Islet of Langerhans (tissue), 1 donor: ENCODE data around the gene HOXA5.

Experiments
- FAIRE-seq: peaks from one replicate; lab custom pipeline; 2011; peaks lifted over from hg19 to GRCh38; lab: Jason Lieb, UNC

The HOXA5 gene

DNA sequence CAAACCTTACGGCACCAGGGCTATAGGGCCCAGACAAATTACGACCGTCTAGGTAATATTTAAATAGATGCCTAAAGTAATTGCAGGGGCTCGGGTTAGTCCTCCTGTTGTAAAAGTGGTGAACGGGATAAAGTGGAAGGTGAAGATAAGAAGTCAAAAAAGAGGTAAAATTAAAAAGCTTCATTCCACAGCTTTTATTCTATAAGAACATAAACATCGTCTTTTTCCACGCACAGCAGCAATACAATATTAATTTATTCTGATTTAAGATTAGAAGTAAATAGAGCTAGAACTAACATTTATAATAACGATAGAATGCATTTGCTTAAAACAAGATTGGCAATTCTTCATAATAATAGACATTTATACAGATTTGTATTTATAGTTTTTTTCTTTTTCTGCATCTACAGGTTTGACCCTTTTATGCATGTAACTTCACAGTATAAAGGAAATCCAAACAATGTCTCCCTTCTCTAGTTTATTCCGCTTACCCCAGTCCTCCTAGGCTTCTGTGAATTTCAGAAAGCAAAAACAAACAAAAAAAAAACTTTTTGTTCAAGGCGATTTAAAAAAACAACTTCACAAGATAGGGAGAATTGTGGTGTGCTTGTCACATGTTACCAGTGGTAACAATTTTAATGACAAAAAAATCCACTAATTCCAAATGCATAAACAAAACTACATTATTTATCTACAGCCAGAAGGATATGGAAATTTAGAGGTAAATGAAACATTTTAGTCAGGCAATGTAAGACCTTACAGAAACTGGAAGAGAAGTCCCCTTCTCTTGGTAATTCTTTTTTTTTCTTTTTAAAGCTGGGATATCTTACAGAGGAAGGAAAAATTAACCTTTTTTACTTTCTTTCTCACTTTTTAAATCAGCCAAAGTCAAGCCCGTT, 27.2 kb upstream of the HOXA5 start:
- no peak for FAIRE-seq

DNA sequence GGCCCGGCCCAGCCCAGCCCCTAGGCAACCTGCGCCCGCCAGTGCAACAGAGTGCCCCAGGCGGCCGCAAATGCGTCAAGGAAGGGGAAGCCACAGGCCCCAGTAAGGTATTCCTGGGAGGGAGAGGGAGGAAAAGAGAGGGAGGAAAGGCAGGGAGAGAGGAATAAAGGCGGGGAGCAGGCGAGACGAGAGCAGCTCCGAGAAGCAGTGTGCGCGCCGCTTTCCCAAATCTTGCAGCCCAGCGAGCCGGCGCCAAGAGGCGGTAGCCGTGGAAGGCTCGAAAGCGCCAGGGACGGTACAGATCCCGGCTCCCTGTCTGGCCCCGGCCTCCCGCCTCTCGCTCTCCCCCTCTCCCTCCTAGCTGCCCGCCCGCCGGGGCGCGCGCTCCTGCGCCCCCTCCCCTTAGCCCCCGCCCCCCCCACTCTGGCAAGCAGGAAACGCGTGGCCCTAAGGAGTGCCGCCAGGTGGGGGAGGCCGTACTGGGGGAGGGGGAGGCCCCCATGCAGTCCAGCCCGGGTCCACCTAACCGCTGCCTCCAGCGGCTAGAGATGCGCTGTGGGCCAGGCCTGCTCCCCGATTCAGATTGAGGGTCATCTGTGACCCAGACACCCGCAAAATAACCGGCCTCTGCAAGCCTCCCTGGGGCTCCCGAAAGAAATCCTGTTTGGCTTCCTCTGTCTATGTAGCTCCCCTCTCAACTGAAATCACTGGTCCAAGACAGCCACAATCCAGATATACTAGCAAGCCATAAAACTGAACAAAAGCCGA, 26.4 kb upstream of the HOXA5 start:
- no peak for FAIRE-seq

GRCh38 chr7:27168265-27168947, 24.9 kb upstream of the HOXA5 start:
- no peak for FAIRE-seq

DNA sequence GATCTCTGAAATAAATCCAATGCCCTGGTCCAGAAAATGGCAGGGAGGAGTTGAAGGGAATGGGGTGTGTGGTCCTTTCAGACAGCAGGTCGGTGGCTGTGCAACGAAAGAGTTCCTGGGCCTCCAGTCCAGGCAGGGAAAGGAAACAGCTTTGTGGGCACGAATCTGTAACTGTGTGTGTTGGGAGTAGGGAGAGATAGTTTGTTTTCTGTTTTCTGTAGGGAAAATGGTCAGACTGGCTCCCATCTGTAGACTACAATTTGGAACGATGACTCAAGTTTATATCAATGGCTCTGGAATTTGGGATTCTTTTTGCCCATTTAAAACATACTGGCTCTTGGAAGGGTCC, 24.4 kb upstream of the HOXA5 start:
- no peak for FAIRE-seq

GRCh38 chr7:27166531-27167505, 23.3 kb upstream of the HOXA5 start:
- no peak for FAIRE-seq

GRCh38 chr7:27165996-27166530, 22.6 kb upstream of the HOXA5 start:
- no peak for FAIRE-seq

GRCh38 chr7:27165089-27165995, 21.9 kb upstream of the HOXA5 start, which contains the start of gene HOXA9:
HOXA9 (minus strand) TSS chr7:27165537; CDS start chr7:27165457, 80 bp downstream.
- no peak for FAIRE-seq

GRCh38 chr7:27164367-27165088, 21.0 kb upstream of the HOXA5 start:
- no peak for FAIRE-seq

GRCh38 chr7:27164045-27164366, 20.5 kb upstream of the HOXA5 start:
- no peak for FAIRE-seq

GRCh38 chr7:27163288-27164044, 20.0 kb upstream of the HOXA5 start:
- no peak for FAIRE-seq

GRCh38 chr7:27162561-27163287, 19.2 kb upstream of the HOXA5 start:
- no peak for FAIRE-seq

GRCh38 chr7:27161721-27162560, 18.5 kb upstream of the HOXA5 start:
- no peak for FAIRE-seq

GRCh38 chr7:27161214-27161720, 17.8 kb upstream of the HOXA5 start:
- no peak for FAIRE-seq

DNA sequence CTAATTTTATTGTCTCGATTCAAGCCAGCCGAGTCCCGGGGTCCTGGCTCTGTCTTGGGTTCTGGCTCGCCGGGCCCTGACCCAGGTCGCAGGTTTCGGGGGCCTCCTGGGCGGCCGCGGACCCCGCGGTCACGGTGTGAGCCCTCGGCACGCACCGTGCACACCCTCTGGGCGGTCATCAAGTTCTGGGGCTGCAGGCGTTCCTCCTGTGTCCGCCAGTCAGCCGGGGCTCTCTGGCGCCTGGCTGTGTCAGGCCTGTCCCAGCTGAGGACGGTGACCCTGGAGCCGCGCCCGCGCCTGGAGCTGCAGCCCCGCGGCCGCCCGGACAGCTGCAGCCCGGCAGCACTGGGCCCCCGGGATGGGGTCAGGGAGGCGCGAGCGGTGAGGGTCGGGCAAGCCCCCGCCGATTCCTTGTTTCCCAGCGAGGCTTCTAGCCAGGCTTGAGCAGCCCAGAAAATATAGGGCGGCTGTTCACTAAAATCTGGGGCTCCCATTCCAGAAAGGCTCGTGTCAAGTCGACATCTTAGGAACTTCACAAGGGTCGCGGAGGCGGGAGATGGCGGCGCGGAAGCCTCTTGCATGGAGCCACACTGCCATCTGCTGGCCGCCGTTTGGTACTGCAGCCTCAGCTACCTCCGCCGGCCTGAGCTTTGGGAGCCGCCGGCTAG, 17.2 kb upstream of the HOXA5 start:
- no peak for FAIRE-seq

GRCh38 chr7:27160145-27160545, 16.7 kb upstream of the HOXA5 start:
- FAIRE-seq: no peak
